Stimulated activated naive CD4-positive, alpha-beta T cell (primary cell): ENCODE results near the gene CFAP97.

Source experiments
- DNase-seq, 6 experiments: peaks; one replicate each; lab custom pipeline; 2025; lab: John Stamatoyannopoulos, UW

The CFAP97 gene

GRCh38 chr4:185110375-185110823, 93.4 kb downstream of the CFAP97 start:
- no peak for DNase-seq

GRCh38 chr4:185109736-185110135, 94.1 kb downstream of the CFAP97 start:
- DNase-seq, result no peak
